ENCODE measurements around the gene HOXA13.

HOXA13 gene

DNA sequence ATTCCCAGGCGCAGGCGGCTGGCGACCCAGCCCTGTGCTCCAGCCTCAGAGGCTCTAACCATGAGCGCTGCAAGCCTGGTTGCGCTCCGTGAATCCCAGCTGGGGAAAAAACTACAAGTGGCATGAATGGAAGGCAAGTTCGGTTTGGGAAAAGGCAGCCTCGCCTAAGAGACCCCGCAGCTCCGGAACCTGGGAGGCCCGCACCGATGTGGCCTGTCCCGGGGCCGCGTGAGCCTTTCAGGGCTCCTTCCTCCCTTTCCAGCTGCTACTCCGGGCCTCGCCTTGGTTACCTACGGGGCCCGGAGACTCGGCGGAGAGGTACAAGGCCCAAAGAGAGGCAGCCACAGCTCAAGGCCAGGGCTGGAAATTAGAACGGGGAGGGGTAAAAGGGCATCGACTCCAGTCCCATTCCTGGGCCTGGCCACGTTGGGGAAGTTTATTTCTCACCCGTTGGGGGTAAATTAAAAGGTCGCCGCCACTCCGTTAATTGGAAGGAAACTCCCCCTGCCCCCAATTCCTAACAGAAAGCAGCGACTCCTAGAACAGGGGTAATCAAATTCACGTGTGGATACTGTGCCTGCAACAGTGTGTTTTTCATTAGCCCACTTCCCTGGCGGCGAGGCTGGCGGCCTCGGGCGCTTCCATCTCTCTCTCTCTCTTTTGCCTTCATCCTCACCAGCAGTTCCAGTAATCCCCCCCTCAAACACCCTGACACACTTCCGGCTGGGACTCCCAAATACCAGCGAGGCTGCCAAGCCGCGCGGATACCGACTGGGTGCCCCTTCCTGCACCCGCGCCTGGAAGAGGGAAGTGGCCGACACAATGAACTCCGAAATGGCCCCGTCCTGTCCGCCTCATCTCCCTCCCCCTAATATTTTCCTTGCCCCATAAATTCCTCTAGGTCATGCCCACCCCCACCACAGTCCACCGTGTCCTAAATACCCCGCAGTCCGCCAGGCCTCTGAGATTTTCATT lies 33.1 kb downstream of the HOXA13 start (continued):
- no peak for TF ChIP-seq TCF7L2 (IDR thresholded peaks at IDR 0.05; ENCODE audit: borderline replicate concordance, low read depth, low read length)
- no peak for TF ChIP-seq HOXD13 (CRISPR knock-in tag; IDR thresholded peaks at IDR 0.05; ENCODE audit: borderline replicate concordance)
- no peak for TF ChIP-seq GFI1B (tag by site-specific recombination; IDR thresholded peaks at IDR 0.05)
- TF ChIP-seq ZNF19 (tag by site-specific recombination; IDR thresholded peaks at IDR 0.05; ENCODE audit: low read depth) = no peak
- no peak for TF ChIP-seq ZNF843 (tag by site-specific recombination; IDR thresholded peaks at IDR 0.05)
- no peak for TF ChIP-seq ZNF549 (tag by site-specific recombination; IDR thresholded peaks at IDR 0.05)
- TF ChIP-seq OVOL3 (tag by site-specific recombination; IDR thresholded peaks at IDR 0.05) = no peak
- TF ChIP-seq ZNF423 (tag by site-specific recombination; IDR thresholded peaks at IDR 0.05) = no peak
- no peak for TF ChIP-seq MEIS1 (CRISPR knock-in tag; IDR thresholded peaks at IDR 0.05; ENCODE audit: borderline replicate concordance)
- TF ChIP-seq ZNF645 (tag by site-specific recombination; IDR thresholded peaks at IDR 0.05) = no peak
- TF ChIP-seq HIC1 (tag by site-specific recombination; IDR thresholded peaks at IDR 0.05) = no peak
- TF ChIP-seq ZNF174 (tag by site-specific recombination; IDR thresholded peaks at IDR 0.05) = no peak
- TF ChIP-seq BCL11B (tag by site-specific recombination; IDR thresholded peaks at IDR 0.05; ENCODE audit: low read depth) = no peak
- no peak for TF ChIP-seq ZNF140 (tag by site-specific recombination; IDR thresholded peaks at IDR 0.05)
- peak; percentile 52 for TF ChIP-seq ZNF596 (tag by site-specific recombination; IDR thresholded peaks at IDR 0.05)
- peak; percentile 48 for TF ChIP-seq GLIS2 (tag by site-specific recombination; IDR thresholded peaks at IDR 0.05)
- no peak for TF ChIP-seq ZNF830 (tag by site-specific recombination; IDR thresholded peaks at IDR 0.05; ENCODE audit: low read depth)
- no peak for TF ChIP-seq ZNF175 (tag by site-specific recombination; IDR thresholded peaks at IDR 0.05)
- no peak for TF ChIP-seq ZNF169 (tag by site-specific recombination; IDR thresholded peaks at IDR 0.05)
- no peak for TF ChIP-seq ZNF121 (tag by site-specific recombination; IDR thresholded peaks at IDR 0.05)
- no peak for TF ChIP-seq ZIC2 (tag by site-specific recombination; IDR thresholded peaks at IDR 0.05)
- TF ChIP-seq ZNF660 (tag by site-specific recombination; IDR thresholded peaks at IDR 0.05) = no peak
- TF ChIP-seq ZSCAN23 (tag by site-specific recombination; IDR thresholded peaks at IDR 0.05) = no peak
- peak; percentile 98 for TF ChIP-seq ZNF341 (tag by site-specific recombination; IDR thresholded peaks at IDR 0.05; ENCODE audit: low read depth)
- TF ChIP-seq ZNF600 (tag by site-specific recombination; IDR thresholded peaks at IDR 0.05) = no peak; the same call in 1 of the 2 replicates
- TF ChIP-seq, protein P1, sequence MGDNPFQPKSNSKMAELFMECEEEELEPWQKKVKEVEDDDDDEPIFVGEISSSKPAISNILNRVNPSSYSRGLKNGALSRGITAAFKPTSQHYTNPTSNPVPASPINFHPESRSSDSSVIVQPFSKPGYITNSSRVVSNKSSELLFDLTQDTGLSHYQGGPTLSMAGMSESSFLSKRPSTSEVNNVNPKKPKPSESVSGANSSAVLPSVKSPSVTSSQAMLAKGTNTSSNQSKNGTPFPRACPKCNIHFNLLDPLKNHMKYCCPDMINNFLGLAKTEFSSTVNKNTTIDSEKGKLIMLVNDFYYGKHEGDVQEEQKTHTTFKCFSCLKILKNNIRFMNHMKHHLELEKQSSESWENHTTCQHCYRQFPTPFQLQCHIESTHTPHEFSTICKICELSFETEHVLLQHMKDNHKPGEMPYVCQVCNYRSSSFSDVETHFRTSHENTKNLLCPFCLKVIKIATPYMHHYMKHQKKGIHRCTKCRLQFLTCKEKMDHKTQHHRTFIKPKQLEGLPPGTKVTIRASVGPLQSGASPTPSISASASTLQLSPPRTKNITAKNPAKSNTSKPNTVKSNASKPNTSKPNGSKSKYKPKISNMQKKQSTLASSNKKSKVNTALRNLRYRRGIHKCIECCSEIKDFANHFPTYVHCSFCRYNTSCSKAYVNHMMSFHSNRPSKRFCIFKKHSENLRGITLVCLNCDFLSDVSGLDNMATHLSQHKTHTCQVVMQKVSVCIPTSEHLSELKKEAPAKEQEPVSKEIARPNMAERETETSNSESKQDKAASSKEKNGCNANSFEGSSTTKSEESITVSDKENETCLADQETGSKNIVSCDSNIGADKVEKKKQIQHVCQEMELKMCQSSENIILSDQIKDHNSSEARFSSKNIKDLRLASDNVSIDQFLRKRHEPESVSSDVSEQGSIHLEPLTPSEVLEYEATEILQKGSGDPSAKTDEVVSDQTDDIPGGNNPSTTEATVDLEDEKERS (tag by site-specific recombination; IDR thresholded peaks at IDR 0.05) = no peak
- TF ChIP-seq ZFHX2 (tag by site-specific recombination; conservative IDR thresholded peaks at IDR 0.05) = no peak
- no peak for TF ChIP-seq ZNF138 (tag by site-specific recombination; IDR thresholded peaks at IDR 0.05; ENCODE audit: borderline replicate concordance)
- no peak for TF ChIP-seq ZNF211 (tag by site-specific recombination; IDR thresholded peaks at IDR 0.05; ENCODE audit: low read depth)
- 0 out of 2 replicates have a peak, but pooled peaks have one; percentile 12 for TF ChIP-seq GLIS1 (tag by site-specific recombination; IDR thresholded peaks at IDR 0.05)
- TF ChIP-seq ZNF707 (tag by site-specific recombination; IDR thresholded peaks at IDR 0.05) = no peak
- no peak for TF ChIP-seq ZNF621 (tag by site-specific recombination; IDR thresholded peaks at IDR 0.05)
- TF ChIP-seq, protein P2, sequence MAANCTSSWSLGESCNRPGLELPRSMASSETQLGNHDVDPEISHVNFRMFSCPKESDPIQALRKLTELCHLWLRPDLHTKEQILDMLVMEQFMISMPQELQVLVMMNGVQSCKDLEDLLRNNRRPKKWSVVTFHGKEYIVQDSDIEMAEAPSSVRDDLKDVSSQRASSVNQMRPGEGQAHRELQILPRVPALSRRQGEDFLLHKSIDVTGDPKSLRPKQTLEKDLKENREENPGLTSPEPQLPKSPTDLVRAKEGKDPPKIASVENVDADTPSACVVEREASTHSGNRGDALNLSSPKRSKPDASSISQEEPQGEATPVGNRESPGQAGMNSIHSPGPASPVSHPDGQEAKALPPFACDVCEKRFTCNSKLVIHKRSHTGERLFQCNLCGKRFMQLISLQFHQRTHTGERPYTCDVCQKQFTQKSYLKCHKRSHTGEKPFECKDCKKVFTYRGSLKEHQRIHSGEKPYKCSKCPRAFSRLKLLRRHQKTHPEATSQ (tag by site-specific recombination; IDR thresholded peaks at IDR 0.05) = no peak
